NCI-H1092 treated with DMSO at 0.1 percent for 48 hours (cell line): ENCODE data around the gene TTC27.
"Not testable (repeated sequence)": the region's sequence is repeated elsewhere in the genome, so short reads cannot be mapped to it uniquely, and the experiment has no call there.

ENCODE experiments used
- DNase-seq: peaks from one replicate; lab custom pipeline; 2025; lab: John Stamatoyannopoulos, UW

Gene TTC27

DNA sequence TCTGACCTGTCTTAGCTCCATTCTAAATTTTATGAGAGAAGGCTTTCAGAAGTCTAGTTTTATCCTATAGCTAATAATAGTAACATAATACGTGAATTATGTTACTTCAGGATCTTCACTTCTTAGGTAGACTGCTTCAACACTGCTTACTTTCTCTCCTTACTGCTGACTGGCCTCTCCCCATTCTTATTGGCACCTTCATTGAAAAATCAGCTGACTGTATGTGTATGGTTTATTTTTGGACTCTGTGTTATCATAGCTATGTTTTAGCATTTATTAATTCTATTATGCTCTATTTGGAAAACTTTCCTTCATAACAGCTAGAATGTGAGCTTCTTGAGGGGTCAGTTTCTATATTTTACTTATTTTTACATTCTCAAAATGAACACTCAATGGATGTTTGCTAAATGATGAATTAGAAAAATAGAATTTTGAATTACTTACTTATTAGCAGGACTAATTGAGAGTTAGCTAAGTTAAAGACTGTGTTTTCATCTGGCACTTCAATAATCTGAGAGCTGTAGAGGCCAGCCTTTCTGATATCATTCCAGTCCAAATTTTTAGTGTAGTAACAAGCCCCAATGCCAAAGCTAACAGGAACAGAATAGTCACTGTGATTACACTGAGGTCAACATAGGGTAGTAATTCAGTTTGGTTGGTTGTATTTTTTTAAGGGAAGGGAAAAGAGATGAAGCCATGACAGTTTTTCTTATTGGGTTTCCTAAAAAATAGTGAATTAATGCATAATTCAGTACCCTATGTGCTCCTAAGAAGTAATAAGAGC lies 92.3 kb downstream of the TTC27 start:
- DNase-seq, result no peak

DNA sequence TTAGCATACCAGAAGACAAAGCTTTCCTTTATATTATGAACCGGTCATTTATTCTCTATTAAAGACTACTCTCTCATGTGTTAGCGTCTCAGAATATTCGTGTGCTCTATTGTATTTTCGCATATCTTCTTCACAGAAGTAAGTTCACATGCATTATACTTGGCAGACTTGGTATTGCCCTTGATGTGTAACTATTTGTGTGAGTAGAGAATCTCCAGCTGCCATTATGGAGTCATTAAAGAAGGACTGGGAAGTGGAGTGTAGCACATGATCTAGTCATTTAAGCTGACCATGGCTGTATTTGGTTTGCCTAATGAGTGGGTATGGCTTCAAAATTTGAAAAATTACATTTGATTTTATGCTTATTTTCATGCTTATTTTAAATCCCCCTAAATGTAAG lies 92.9 kb downstream of the TTC27 start:
- DNase-seq, result no peak

DNA sequence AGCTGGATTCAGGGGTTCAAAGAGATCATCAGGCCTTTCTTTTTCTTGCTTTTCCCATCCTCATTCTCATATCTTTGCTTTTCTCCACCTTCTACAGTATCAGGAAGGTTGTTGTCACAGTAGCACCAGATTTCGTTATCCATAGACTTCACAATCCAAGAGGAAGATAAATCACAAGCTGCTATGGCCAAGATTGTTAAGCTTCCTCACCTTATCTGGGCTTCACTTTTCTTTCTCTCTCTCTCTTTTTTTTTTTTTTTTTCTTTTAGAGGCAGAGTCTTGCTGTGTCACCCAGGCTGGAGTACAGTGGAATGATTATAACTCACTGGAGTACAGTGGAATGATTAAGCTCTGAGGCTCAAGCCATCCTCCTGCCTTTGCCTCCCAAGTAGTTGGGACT lies 93.5 kb downstream of the TTC27 start:
- DNase-seq, result no peak

DNA sequence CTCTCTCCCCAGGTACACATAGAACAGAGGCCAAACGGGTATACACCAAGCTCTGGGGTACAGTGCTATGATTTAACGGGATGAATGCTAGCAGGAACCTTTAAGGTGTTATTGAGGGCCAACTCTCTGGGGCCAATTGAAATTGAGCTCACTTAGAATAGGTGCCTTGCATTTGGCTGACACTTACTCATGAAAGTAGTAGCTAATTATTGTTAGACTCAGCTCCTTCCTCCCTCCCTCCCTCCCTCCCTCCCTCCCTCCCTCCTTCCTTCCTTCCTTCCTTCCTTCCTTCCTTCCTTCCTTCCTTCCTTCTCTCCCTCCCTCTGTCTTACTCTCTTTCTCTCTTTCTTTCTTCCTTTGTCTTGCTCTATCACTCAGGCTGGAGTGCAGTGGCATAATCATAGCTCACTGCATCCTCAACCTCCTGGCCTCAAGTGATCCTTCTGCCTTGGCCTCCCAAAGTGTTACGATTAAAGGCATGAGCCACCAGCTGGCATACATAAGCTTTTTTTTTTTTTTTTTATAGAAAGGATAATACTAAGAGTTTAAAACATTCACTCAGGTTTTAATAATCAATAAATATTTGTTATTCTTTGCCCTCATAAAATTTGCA lies 95.7 kb downstream of the TTC27 start:
- DNase-seq, result no peak

DNA sequence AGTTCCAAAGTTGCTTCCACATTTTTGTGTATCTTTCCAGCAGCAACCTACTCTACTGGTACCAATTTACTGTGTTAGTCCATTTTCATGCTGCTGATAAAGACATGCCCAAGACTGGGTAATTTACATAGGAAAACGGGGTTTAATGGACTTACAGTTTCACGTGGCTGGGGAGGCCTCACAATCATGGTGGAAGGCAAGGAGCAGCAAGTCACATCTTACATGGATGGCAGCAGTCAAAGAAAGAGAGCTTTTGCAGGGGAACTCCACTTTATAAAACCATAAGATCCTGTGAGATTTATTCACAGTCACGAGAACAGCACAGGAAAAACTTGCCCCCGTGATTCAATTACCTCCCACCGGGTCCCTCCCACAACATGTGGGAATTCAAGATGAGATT lies 98.8 kb downstream of the TTC27 start:
- DNase-seq, result not testable (repeated sequence)

DNA sequence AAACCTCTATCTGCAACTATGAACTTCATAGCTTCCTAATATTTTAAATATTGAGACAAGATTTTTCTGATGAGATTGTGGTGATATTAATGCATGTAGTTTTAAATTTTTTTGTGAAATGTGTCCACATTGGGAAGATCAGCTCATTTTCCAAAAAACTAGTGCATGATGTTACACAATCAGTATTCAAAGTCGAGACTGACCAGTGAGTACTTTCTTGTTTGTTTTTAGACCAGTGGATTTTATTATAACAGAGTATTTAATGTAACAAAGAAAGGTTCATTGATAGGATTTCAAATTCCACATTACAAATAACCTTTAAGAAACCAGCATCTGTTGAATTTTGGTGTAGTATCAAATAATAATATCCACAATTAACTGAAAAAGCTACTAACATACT lies 99.3 kb downstream of the TTC27 start:
- DNase-seq, result no peak

DNA sequence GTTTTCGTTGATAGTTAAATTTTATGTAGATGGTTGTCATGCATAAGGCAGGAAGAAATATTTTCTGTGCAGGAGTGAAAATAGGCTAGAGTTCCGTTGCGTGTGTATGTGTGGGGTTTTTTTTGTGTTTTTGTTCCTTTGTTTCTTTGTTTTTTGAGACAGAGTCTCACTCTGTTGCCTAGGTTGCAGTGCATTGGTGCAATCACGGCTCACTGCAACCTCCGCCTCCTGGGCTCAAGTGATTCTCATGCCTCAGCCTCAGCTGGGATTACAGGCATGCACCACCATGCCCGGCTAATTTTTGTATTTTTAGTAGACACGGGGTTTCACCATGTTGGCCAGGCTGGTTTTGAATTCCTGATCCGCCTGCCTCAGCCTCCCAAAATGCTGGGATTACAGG lies 103.1 kb downstream of the TTC27 start:
- not testable (repeated sequence) for DNase-seq

DNA sequence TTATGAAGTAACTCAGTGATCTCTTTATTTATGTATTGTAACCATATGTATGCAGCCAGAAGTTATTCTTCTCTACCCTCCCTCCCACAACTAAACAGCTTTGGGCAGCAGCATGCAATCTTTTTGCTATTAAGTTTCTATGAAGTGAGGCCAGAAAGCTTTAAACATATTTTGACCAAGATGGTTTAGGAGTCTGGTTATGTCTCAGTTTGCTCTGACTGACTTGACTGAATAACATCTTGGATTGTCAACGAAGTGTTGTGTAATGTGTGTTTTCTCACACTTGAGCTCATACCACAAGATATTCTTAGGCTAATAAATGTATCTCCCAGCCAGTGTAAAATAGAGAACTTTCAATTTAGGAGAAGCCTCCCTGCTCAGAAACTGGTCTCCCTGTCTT lies 104.3 kb downstream of the TTC27 start:
- DNase-seq, result no peak

DNA sequence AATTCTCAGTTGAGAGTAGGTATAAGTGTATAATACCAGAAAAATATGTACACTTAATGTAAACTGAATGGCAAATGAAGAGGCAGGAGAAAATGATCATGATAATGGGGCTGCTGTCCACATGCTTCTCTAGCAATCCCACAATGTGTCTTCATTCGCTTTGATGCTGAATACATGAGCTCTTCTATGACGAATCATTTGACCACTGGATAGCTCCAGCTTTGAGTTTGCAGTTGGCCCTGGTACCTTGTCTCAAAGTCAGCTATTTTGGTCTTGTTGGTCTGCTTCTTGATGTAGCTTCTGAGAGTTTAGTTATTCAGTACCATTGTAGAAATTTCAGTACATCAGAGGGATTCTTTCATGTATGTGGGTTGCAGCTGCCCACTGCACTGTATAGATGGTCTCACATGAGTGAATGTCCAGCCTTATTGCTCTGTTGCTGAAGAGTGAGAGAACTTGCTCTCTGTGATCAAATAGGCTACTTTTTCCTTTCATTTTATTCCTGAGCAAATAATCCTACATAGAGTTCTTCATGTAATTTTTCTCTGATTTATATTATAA lies 105.1 kb downstream of the TTC27 start:
- DNase-seq, result no peak

DNA sequence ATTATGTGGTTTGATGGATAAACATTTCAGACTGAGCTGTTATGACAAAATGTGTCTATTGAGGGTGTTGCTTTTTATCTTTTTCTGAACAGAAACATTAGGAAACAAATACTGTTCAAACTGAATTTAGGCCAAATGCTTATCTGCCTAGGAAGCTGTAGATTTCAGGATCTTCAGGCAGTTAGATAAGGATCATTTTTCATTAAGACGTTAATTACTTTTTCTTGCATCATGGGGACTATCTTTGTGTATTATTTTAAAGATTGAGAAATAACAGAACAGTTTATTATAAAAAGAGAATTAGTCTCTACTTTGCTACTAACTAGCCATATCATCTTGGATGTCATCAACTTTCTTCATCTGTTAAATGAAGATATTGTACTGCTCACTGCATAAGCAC lies 107.5 kb downstream of the TTC27 start:
- DNase-seq, result no peak

DNA sequence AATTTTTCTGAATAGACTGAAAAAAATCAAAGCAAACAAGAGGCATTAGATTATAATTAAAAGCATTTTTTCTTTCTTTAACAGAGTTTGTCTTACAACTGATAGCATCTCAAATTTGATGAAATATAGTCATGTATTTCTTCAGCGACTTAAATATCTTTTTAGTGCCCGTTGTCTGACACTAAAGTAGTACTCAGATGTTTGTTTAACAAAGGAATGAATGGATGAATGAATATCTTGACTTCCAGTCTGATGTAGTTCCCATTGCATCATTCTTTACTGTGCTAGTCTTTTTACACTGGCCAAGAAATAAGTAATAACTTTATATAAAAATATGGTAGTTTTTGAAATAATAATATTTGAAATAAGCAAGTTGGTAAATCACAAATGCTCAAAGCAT lies 111.1 kb downstream of the TTC27 start:
- no peak for DNase-seq

DNA sequence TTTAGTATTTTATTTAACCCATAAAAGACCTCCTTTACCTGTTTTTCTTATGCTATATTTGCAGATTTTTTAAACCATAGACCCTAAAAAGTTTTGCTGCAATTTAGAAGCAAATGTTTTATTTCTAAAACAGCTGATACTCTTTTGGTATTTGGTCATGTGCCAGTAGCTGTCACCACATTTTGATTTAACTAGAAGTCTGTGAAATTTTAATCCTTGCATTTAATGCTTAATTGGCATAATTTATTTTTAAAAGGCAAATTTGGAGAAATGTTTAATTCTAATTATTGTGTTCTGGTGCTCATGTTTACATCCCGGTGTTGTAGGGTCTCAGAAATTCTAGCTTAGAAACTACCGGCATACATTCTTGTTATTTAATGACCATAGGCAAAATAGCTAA lies 111.8 kb downstream of the TTC27 start:
- no peak for DNase-seq

DNA sequence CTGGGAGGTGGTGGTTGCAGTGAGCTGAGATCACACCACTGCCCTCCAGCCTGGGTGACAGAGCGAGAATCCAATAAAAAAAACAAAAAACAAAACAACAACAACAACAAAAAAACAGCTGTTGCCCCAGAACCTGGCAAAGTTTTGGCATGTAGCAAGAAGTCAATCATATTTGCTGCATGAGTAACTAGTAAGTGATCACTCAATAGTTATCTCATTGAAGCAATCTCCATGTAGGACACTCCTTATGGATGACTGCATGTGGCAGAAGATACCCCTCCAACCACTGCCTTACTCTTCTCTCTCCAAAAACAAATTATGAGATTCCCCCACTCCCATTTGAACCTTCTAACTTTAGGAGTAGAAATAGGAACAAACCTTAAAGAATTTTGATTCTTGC lies 113.7 kb downstream of the TTC27 start:
- no peak for DNase-seq

DNA sequence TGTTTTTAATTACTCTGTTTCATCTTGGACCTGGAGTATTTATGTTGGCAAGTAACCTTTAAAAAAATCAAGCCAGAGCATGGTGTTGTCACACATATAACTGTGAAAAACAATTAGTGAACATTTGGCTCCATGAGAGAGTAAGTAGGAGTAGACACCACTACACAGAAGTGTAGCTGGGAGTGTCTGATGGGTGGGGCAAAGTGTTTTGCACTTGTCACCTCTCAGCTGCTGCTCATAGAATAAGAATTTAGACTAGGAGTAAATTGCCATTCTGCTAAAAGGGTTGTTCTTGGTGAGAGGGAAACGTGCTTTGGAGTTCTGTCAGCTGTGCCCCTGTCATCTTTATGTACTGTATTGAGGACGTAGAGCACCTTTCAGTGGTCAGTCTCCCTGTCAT lies 114.5 kb downstream of the TTC27 start:
- DNase-seq, result no peak

DNA sequence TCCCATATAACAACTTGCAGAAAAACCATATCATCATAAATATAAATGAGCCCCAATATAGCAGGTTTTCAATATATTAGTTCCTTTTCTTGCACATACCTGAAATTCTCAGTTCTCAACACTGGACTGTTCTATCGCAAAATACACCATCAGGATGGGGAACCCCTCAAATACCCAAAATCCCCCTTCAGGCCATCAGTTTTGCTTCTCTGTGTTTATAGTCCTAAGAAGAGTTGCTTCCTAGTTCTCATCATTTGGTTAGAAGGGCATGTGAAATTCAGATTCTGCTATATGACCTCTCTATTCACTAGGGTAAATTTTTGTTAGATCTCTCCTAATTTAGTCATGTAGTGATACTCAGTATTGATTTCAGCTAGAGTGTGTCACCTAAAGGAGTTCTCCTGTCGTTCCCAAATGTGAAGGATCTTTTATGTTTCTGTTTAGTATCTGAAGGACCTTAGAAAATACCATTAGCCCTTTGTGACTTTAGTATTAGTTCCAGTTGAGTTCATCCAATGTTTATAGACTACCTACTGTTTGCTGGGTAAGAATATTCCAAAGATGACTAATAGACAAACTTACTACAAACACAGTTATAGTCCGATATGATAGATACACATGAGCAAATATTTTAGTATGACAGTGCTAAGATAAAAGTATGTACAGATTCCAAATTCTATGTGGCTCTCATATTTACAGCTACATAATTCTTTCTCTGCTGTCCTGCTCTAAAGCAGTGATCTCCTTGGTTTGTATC lies 115.8 kb downstream of the TTC27 start:
- DNase-seq, result no peak

DNA sequence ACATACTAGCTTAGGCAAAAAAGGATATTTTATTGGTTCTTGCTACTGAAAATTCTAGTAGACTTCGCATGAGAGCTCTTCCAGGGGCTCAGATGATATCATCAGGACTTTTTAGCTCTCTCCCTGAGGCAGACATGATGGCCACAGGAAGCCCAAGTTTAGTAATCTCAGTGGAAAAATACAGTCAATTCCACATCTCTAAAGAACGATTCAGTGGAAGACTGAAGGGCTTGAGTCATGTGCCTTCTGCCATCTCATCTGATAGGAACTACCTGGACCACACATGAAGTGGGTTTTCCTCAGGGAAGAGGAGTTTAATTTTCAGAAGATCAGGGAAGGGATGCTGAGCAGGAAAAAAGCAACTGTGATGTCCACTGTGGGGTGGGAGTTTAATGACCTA lies 117.3 kb downstream of the TTC27 start:
- no peak for DNase-seq

DNA sequence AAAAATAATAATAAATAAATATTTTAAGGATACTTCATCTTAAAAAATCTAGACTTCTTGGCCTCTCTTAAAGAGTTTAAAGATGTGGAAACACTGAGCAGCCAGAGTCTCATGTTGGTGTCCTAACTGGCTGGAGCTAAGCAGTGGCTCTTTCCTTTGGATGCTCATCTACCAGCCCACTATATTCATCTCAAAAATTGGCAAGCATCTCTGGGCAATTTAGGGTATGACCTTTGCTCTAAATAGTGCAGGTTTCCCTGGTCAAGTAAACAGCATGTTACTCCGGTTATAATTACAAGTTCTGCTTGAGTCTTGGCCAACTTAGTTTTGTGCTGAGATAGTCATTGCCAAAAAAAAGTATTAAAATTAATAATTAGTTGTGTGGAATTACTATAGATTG lies 117.8 kb downstream of the TTC27 start:
- no peak for DNase-seq

DNA sequence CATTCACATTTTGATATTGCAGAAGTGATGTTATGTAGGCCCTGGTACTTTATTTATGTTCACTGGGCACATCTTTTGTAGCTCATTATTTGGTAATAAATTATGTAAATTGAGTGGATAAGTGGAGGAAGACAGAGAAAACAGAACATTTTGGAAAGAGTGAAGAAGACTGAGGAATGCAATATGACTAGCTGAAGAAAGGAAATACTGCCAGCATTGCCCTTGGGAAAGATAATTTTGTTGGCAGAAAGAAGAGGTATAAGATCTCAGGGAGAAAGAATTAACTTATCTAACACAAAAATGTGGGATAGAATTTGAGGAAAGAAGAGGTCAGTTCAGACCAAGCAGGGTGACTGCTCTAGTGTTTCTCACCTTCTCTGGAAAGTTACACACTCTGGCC lies 118.8 kb downstream of the TTC27 start:
- DNase-seq, result no peak

DNA sequence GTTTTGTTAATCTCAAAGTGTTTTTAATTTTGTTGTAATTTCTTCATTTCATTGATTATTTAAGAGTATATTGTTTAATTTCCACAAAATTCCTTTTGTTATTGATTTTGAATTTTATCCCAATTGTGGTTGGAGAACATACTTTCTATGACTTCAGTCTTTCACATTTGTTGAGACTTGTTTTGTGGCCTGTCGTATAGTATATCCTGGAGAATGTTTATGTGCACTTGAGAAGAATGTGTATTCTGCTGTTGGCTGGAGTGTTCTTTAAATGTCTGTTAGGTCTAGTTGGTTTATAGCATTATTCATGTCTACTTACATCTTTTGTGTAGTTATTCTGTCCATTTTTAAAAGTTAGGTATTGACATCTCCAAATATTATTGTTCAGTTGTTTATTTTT lies 120.3 kb downstream of the TTC27 start:
- no peak for DNase-seq

DNA sequence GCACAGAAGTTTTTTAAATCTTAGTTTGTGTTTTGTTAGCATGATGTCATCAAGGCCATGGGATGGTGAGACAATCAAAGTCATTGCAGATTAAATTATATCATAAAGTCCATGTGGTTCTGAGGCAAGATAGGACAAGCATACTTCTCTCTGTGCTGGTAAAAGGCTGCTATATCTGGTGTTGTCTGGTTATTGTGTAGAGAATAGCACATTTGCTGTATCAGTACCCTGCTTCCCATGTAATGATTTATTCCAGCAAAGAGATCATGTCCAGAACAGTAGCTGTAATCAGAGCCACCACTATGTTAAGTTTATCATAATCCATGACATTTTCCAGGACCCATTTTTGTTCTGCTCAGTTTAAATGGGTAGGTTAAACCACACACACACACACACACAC lies 123.0 kb downstream of the TTC27 start:
- no peak for DNase-seq

DNA sequence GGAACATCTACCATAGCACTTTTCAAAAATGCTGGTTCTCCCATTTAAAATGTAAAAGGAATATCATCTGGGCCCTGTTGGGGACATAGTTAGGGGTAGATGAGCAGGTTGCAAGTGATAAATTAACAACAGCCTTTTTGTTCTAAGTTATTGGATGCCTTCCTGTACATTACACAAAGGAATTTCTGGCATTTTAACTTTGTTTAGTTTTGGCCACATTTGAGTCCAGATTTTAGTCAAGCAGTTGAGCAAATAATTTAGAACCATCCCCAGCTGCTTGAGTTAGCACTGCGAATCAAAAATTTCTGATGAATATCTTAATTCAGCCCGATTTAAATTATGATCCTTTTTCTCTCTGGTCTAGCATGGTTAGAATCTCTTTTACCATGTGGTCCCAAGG lies 124.4 kb downstream of the TTC27 start:
- no peak for DNase-seq

DNA sequence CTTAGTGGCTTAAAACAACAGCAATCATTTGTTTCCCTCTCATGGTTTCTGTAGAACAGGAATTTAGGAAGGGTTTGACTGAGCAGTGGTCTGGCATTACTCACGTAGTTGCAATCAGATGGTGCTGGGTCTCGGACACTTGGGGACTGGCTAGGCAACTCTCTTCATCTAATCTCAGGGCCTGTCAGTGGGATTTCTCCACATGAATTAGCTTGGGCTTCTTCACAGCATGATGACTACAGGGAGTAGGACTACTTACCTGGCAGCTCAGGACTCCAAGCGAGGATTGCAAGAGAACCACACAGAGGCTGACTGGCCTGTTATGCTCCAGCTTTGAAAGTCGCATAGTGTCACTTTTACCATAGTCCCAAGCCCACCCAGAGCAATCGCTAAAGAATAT lies 125.1 kb downstream of the TTC27 start:
- DNase-seq, result no peak

DNA sequence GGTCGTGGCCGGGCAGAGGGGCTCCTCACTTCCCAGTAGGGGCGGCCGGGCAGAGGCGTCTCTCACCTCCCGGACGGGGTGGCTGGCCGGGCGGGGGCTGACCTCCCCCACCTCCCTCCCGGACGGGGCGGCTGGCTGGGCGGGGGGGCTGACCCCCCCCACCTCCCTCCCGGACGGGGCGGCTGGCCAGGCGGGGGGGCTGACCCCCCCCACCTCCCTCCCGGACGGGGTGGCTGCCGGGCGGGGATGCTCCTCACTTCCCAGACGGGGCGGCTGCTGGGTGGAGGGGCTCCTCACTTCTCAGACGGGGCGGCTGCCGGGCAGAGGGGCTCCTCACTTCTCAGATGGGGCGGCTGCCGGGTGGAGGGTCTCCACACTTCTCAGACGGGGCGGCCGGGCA lies 126.8 kb downstream of the TTC27 start:
- DNase-seq, result not testable (repeated sequence)
